Right atrium auricular region (tissue), 2 donors: ENCODE results near the gene MAP3K1. TPM values are rescaled to one million over a fixed set of nuclear protein-coding genes. Genes with fewer than 3 reads are reported as not detected.
A peak's percentile ranks its signal among the peaks of the same experiment; 100 is the strongest.

ENCODE experiments used
- DNase-seq: peaks from one replicate; pipeline ENCODE4 v3.0.0-alpha.2; 2019; ENCODE audit warnings: low spot score
- H3K27ac ChIP-seq, 2 donors: fragments of 200-600 bp; sonication (generic); 1 replicate in 1 of 2; 2 replicates in 1 of 2; pipeline ENCODE4 v1.5.1; 2016 to 2019
- H3K27me3 ChIP-seq, 2 donors: fragments of 200-600 bp; sonication (generic); one replicate each; pipeline versions ENCODE4 v1.5.1 to v1.6.0; 2017 to 2019
- H3K36me3 ChIP-seq: fragments of 200-600 bp; sonication (generic); one replicate; pipeline ENCODE4 v1.5.1; 2016
- H3K4me1 ChIP-seq, 2 donors: fragments of 200-600 bp; sonication (generic); one replicate each; pipeline versions ENCODE4 v1.5.1 to v1.6.0; 2017 to 2019
- H3K4me3 ChIP-seq, 2 donors: fragments of 200-600 bp; sonication (generic); 1 replicate in 1 of 2; 2 replicates in 1 of 2; pipeline ENCODE4 v1.5.1; 2017 to 2019; ENCODE audit warnings: mild to moderate bottlenecking in 1 of 2, moderate library complexity in 1 of 2
- H3K9me3 ChIP-seq, 2 donors: fragments of 200-600 bp; sonication (generic); one replicate each; pipeline ENCODE4 v1.5.1; 2019
- CTCF ChIP-seq, 2 donors: fragments of 200-600 bp; sonication (generic); IDR thresholded peaks; one replicate each; pipeline ENCODE4 v1.5.1; 2019; ENCODE audit warnings: antibody characterized with exemption in 2 of 2
- total RNA-seq, 2 donors: library from RNA; depleted of rRNA; stranded (reverse); fragments of >200 nt; gene quantifications; one replicate each; pipeline ENCODE4 v1.1.0, GENCODE V29; 2016

The MAP3K1 gene
- total RNA-seq, 2 donors from 2014 or later: 5.9 to 8.9 TPM

- H3K27ac ChIP-seq: no peak overlapping the region
- H3K27me3 ChIP-seq: no peaks in the 10 kb centered on the region
- H3K9me3 ChIP-seq: no peaks in the 10 kb centered on the region
- no peak for TF ChIP-seq CTCF (IDR thresholded peaks at IDR 0.05)
- H3K4me1 ChIP-seq: peaks cover 0 to 63% of the 10 kb centered on the region in 2 donors
- no peaks in the 10 kb centered on the region for H3K36me3 ChIP-seq
- DNase-seq: no peak
- H3K4me3 ChIP-seq: no peak overlapping the region
Observed at GRCh38 chr5:56851258-56851941, 36.1 kb downstream of the MAP3K1 start.

GRCh38 chr5:56852228-56853000 lies 37.1 kb downstream of the MAP3K1 start:
- H3K27ac ChIP-seq: no peak overlapping the region

GRCh38 chr5:56853698-56854097 lies 38.3 kb downstream of the MAP3K1 start:
- Histone ChIP-seq H3K27me3 (no peaks in the 10 kb centered on the region), H3K27ac (no peak overlapping the region), H3K36me3 (no peaks in the 10 kb centered on the region), H3K4me1 (peaks cover 0 to 48% of the 10 kb centered on the region in 2 donors), H3K9me3 (no peaks in the 10 kb centered on the region), H3K4me3 (no peak overlapping the region)
- no peak for TF ChIP-seq CTCF (IDR thresholded peaks at IDR 0.05)
- DNase-seq: no peak

More at GRCh38 chr5:56852228-56853000, 37.1 kb downstream of the MAP3K1 start:
- H3K9me3 ChIP-seq: no peaks in the 10 kb centered on the region
- H3K27me3 ChIP-seq: no peaks in the 10 kb centered on the region
- no peak for TF ChIP-seq CTCF (IDR thresholded peaks at IDR 0.05)
- peaks cover 0 to 57% of the 10 kb centered on the region in 2 donors for H3K4me1 ChIP-seq
- DNase-seq: no peak
- H3K36me3 ChIP-seq: no peaks in the 10 kb centered on the region
- no peak overlapping the region for H3K4me3 ChIP-seq

- Histone ChIP-seq H3K9me3 (no peaks in the 10 kb centered on the region), H3K4me3 (no peak overlapping the region), H3K4me1 (peaks cover 0 to 36% of the 10 kb centered on the region in 2 donors), H3K27me3 (no peaks in the 10 kb centered on the region), H3K27ac (no peak overlapping the region), H3K36me3 (no peaks in the 10 kb centered on the region)
- no peak for TF ChIP-seq CTCF (IDR thresholded peaks at IDR 0.05)
- DNase-seq: no peak
Observed at GRCh38 chr5:56854920-56855319, 39.6 kb downstream of the MAP3K1 start.

- H3K4me1 ChIP-seq: peaks cover 0 to 20% of the 10 kb centered on the region in 2 donors
- H3K27me3 ChIP-seq: no peaks in the 10 kb centered on the region
- DNase-seq: no peak
- H3K36me3 ChIP-seq: no peaks in the 10 kb centered on the region
- H3K9me3 ChIP-seq: no peaks in the 10 kb centered on the region
- TF ChIP-seq CTCF (IDR thresholded peaks at IDR 0.05): peak in 1 of 2 donors; percentile 14
- H3K27ac ChIP-seq: no peak overlapping the region
- no peak overlapping the region for H3K4me3 ChIP-seq
Observed at GRCh38 chr5:56856541-56857178, 41.3 kb downstream of the MAP3K1 start.
